GM12878 (cell line): ENCODE results near the gene COL19A1. TPM values are rescaled to one million over a fixed set of nuclear protein-coding genes. Genes with fewer than 3 reads are reported as not detected.

Experiments used
- ATAC-seq: fragments of 200-7000 bp; cut with Tn5 transposase; 3 replicates; pipeline ENCODE4 v1.9.1; 2020; ENCODE audit warnings: mild to moderate bottlenecking, moderate library complexity
- BruUV-seq: library from RNA; stranded (reverse); fragments of 400-500 nt; replicated peaks from 2 replicates; lab custom pipeline; 2021; lab: Mats Ljungman, UMichigan
- CTCF ChIA-PET: fragments of 300-600 bp; sonication (Branson Sonifier 250); formaldehyde crosslinking; extraction: SDS; loops from one replicate; lab custom pipeline; 2021; ENCODE audit warnings: inconsistent platforms; lab: Yijun Ruan, JAX
- POLR2A ChIA-PET: fragments of 350-600 bp; formaldehyde crosslinking; extraction: SDS; loops from one replicate; lab custom pipeline; 2021; ENCODE audit warnings: inconsistent platforms; lab: Charles Lee
- RAD21 ChIA-PET: fragments of 300-600 bp; sonication (Branson Sonifier 250); formaldehyde crosslinking; loops from one replicate; lab custom pipeline; 2023; ENCODE audit warnings: antibody characterized with exemption; ENCODE audit not compliant: unreplicated experiment; lab: Charles Lee
- SMC1A ChIA-PET: fragments of 300-600 bp; sonication (Branson Sonifier 250); formaldehyde crosslinking; loops from one replicate; lab custom pipeline; 2023; ENCODE audit not compliant: unreplicated experiment, uncharacterized antibody; lab: Charles Lee
- DNase-seq: peaks from one replicate; pipeline ENCODE4 v3.0.0-alpha.2; 2011; ENCODE audit warnings: low read depth, low spot score
- FAIRE-seq: peaks from 3 replicates; lab custom pipeline; 2011; peaks lifted over from hg19 to GRCh38; lab: Jason Lieb, UNC
- H2AFZ ChIP-seq: 2 replicates; pipeline ENCODE4 v1.6.0; 2011; ENCODE audit warnings: low read depth, low read length, control low read depth; ENCODE audit not compliant: control insufficient read depth
- H3K27ac ChIP-seq: 2 replicates; pipeline ENCODE4 v1.5.1; 2011; ENCODE audit warnings: control low read depth; ENCODE audit not compliant: control insufficient read depth, insufficient read depth
- H3K27me3 ChIP-seq, 2 experiments: replicated peaks in 1 of 2; 2 replicates each; pipeline versions ENCODE4 v1.6.0 to v1.6.1; 2011; ENCODE audit warnings: low read length in 1 of 2; ENCODE audit not compliant: control insufficient read depth in 2 of 2, insufficient read depth in 2 of 2
- H3K36me3 ChIP-seq, 2 experiments: 2 replicates each; pipeline ENCODE4 v1.5.1; 2011; ENCODE audit warnings: low read length in 1 of 2; ENCODE audit not compliant: control insufficient read depth in 2 of 2, insufficient read depth in 2 of 2
- H3K4me1 ChIP-seq: 2 replicates; pipeline ENCODE4 v1.6.1; 2011; ENCODE audit warnings: mild to moderate bottlenecking, low read length, moderate library complexity, mixed read lengths; ENCODE audit not compliant: control insufficient read depth, insufficient read depth
- H3K4me2 ChIP-seq: 2 replicates; pipeline ENCODE4 v1.6.0; 2011; ENCODE audit warnings: control low read depth; ENCODE audit not compliant: control insufficient read depth, insufficient read depth
- H3K4me3 ChIP-seq: fragments of 200-600 bp; sonication (generic); 2 replicates; pipeline ENCODE4 v1.5.1; 2016
- H3K79me2 ChIP-seq: 2 replicates; pipeline ENCODE4 v1.6.0; 2011; ENCODE audit warnings: low read length; ENCODE audit not compliant: control insufficient read depth, insufficient read depth
- H3K9ac ChIP-seq: 2 replicates; pipeline ENCODE4 v1.8.0; 2011; ENCODE audit warnings: low read length, control low read depth, mixed read lengths; ENCODE audit not compliant: control insufficient read depth, insufficient read depth
- H3K9me3 ChIP-seq: replicated peaks from 3 replicates; pipeline ENCODE4 v1.5.1; 2011; ENCODE audit warnings: mild to moderate bottlenecking, low read length; ENCODE audit not compliant: control insufficient read depth, insufficient read depth
- H4K20me1 ChIP-seq: 2 replicates; pipeline ENCODE4 v1.6.0; 2011; ENCODE audit not compliant: control insufficient read depth, insufficient read depth
- ASH2L ChIP-seq: fragments of 300-600, 200-600 bp; sonication (generic); IDR thresholded peaks from 2 replicates; pipeline ENCODE4 v1.6.1; 2017; ENCODE audit warnings: low read depth, mild to moderate bottlenecking, borderline replicate concordance
- BHLHE40 ChIP-seq, 2 experiments: fragments of 450-650 bp in 1 of 2; IDR thresholded peaks; 2 replicates each; pipeline ENCODE4 v1.6.1; 2011 to 2017; ENCODE audit warnings: low read depth in 2 of 2, borderline replicate concordance in 1 of 2, improper control_type of control experiment in 1 of 2, low read length in 1 of 2, mild to moderate bottlenecking in 1 of 2
- BRCA1 ChIP-seq: IDR thresholded peaks from 2 replicates; pipeline ENCODE4 v1.6.1; 2011; ENCODE audit warnings: low read depth, low read length, improper control_type of control experiment
- DPF2 ChIP-seq: fragments of 450-650 bp; IDR thresholded peaks from 2 replicates; pipeline ENCODE4 v1.6.1; 2017; ENCODE audit warnings: mild to moderate bottlenecking
- GATAD2B ChIP-seq: fragments of 450-650 bp; conservative IDR thresholded peaks from 2 replicates; pipeline ENCODE4 v1.6.1; 2017; ENCODE audit warnings: low read depth, mild to moderate bottlenecking, moderate library complexity
- MTA3 ChIP-seq: IDR thresholded peaks from 2 replicates; pipeline ENCODE4 v1.6.1; 2012; ENCODE audit warnings: low read length, inconsistent platforms, borderline replicate concordance
- NFXL1 ChIP-seq: fragments of 450-650 bp; IDR thresholded peaks from 2 replicates; pipeline ENCODE4 v1.6.1; 2017; ENCODE audit warnings: antibody characterized with exemption, mild to moderate bottlenecking, borderline replicate concordance
- NR2C2 ChIP-seq: IDR thresholded peaks from 2 replicates; pipeline ENCODE4 v1.6.1; 2011; ENCODE audit warnings: borderline replicate concordance, low read depth; ENCODE audit not compliant: control insufficient read depth, insufficient read length
- PAX8 ChIP-seq: fragments of 450-650 bp; IDR thresholded peaks from 2 replicates; pipeline ENCODE4 v1.6.1; 2017; ENCODE audit warnings: mild to moderate bottlenecking, moderate library complexity
- SMARCA5 ChIP-seq: fragments of 450-650 bp; IDR thresholded peaks from 2 replicates; pipeline ENCODE4 v1.6.1; 2017; ENCODE audit warnings: mild to moderate bottlenecking
- SUZ12 ChIP-seq: fragments of 200-600 bp; sonication (generic); IDR thresholded peaks from one replicate; pipeline ENCODE4 v1.6.1; 2018; ENCODE audit warnings: antibody characterized with exemption, mild to moderate bottlenecking; ENCODE audit not compliant: unreplicated experiment
- ZNF384 ChIP-seq: IDR thresholded peaks from 2 replicates; pipeline ENCODE4 v1.6.1; 2012; ENCODE audit warnings: low read depth, mild to moderate bottlenecking, low read length, improper control_type of control experiment, borderline replicate concordance
- ZNF622 ChIP-seq: fragments of 450-650 bp; IDR thresholded peaks from 2 replicates; pipeline ENCODE4 v1.6.1; 2017; ENCODE audit warnings: mild to moderate bottlenecking, inconsistent platforms
- WGBS: methylation state at CpG from one replicate; pipeline ENCODE4 v1.1.6; 2016; ENCODE audit warnings: low lambda C conversion rate; ENCODE audit not compliant: insufficient replicate concordance, insufficient coverage; ENCODE audit errors: missing lambda C conversion rate; 5-methylcytosine and 5-hydroxymethylcytosine counted together
- in situ Hi-C: fragments of 300-500 bp; cut with MboI; formaldehyde crosslinking; loops from 9 replicates; pipeline ENCODE4 v1.14.3; 2018; ENCODE audit warnings: mixed read lengths
- intact Hi-C: fragments of 100-400 bp; cut with micrococcal nuclease; formaldehyde crosslinking; loops from one replicate; pipeline ENCODE4 v1.14.2; 2022; ENCODE audit not compliant: unreplicated experiment
- polyA plus RNA-seq, 11 experiments: library from polyadenylated mRNA; depleted of rRNA in 4 of 11; unstranded in 6 of 11; stranded (reverse) in 5 of 11; fragments of >200 nt; fragmentation: Nextera tagmentation in 4 of 11; fragmentation: Illumina TruSeq in 1 of 11; extraction: Ambion mirVana in 4 of 11; extraction: Trizol in 1 of 11; gene quantifications; 1 replicate in 1 of 11; 2 replicates in 10 of 11; pipeline versions ENCODE4 v1.2.1 to v1.2.3, GENCODE V29; 2011 to 2016; ENCODE audit warnings: inconsistent platforms in 2 of 11, missing spikeins in 2 of 11, low read depth in 1 of 11
- total RNA-seq, 4 experiments: library from RNA; depleted of rRNA in 3 of 4; stranded (reverse); fragments of >200 nt in 3 of 4; fragmentation: Illumina TruSeq in 1 of 4; extraction: Trizol in 1 of 4; gene quantifications; 2 replicates each; pipeline versions ENCODE4 v1.2.1 to v1.2.3, GENCODE V29; 2013 to 2021
- TF ChIP-seq, protein P1 (sequence below): IDR thresholded peaks from 2 replicates; pipeline ENCODE4 v1.6.1; 2012; ENCODE audit warnings: improper control_type of control experiment, low read depth, low read length; ENCODE audit not compliant: insufficient replicate concordance
- TF ChIP-seq, protein P2 (sequence below): IDR thresholded peaks from 2 replicates; pipeline ENCODE4 v1.6.1; 2012; ENCODE audit warnings: low read depth, low read length, improper control_type of control experiment

Gene COL19A1
- total and polyA plus RNA-seq, 10 of the 15 experiments (the other 5 are each of a cell fraction or from before 2014, with no cell fraction given): 1.1 to 13.5 (median 4.1) TPM

DNA sequence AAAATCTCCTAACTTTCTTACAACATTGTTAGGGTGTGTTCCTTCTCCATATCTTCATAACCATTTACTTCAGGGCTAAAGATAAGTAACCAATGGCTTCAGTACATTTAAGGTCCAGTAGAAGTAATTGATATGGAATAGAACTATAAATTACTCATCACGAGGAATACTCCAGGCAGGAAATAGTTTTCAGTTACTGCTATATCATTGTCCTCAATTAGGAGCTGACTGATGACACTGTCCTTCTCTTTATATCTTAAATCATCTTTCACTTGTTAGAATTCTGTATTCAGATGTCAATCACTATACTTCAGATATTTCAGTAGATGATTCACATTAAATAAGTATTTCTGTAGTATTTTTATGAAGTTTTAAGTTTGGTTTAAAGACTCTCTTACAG is 88.4 kb downstream of the COL19A1 start:
- CTCF ChIA-PET: no interaction called here
- RAD21 ChIA-PET: no interaction called here
- FAIRE-seq: no peak

More for the DNA sequence above, 88.4 kb downstream of the COL19A1 start:
- Histone ChIP-seq H3K4me2 (no peak overlapping the region), H4K20me1 (no peaks in the 10 kb centered on the region), H3K9ac (no peak overlapping the region), H3K36me3 (no peaks in the 10 kb centered on the region), H3K9me3 (no peaks in the 10 kb centered on the region), H3K79me2 (no peaks in the 10 kb centered on the region), H3K4me1 (no peaks in the 10 kb centered on the region), H3K4me3 (no peak overlapping the region), H3K27me3 (no peaks in the 10 kb centered on the region), H3K27ac (no peak overlapping the region), H2AFZ (no peak overlapping the region)
- in situ Hi-C loops: no loop called here
- DNase-seq (no peak), ATAC-seq (no peak)
- no TSS peak for BruUV-seq
- ChIA-PET POLR2A (no interaction called here), SMC1A (interaction anchor here (0.9 kb wide), 1 partner anchor 35 kb away, joined by 3 read pairs; no protein-coding TSS in a partner anchor)
- intact Hi-C loops: no loop called here
- no peak for TF ChIP-seq SUZ12
- no peak for TF ChIP-seq ZNF622
- TF ChIP-seq ZNF384: no peak
- no peak for TF ChIP-seq BRCA1
- TF ChIP-seq, protein P1, sequence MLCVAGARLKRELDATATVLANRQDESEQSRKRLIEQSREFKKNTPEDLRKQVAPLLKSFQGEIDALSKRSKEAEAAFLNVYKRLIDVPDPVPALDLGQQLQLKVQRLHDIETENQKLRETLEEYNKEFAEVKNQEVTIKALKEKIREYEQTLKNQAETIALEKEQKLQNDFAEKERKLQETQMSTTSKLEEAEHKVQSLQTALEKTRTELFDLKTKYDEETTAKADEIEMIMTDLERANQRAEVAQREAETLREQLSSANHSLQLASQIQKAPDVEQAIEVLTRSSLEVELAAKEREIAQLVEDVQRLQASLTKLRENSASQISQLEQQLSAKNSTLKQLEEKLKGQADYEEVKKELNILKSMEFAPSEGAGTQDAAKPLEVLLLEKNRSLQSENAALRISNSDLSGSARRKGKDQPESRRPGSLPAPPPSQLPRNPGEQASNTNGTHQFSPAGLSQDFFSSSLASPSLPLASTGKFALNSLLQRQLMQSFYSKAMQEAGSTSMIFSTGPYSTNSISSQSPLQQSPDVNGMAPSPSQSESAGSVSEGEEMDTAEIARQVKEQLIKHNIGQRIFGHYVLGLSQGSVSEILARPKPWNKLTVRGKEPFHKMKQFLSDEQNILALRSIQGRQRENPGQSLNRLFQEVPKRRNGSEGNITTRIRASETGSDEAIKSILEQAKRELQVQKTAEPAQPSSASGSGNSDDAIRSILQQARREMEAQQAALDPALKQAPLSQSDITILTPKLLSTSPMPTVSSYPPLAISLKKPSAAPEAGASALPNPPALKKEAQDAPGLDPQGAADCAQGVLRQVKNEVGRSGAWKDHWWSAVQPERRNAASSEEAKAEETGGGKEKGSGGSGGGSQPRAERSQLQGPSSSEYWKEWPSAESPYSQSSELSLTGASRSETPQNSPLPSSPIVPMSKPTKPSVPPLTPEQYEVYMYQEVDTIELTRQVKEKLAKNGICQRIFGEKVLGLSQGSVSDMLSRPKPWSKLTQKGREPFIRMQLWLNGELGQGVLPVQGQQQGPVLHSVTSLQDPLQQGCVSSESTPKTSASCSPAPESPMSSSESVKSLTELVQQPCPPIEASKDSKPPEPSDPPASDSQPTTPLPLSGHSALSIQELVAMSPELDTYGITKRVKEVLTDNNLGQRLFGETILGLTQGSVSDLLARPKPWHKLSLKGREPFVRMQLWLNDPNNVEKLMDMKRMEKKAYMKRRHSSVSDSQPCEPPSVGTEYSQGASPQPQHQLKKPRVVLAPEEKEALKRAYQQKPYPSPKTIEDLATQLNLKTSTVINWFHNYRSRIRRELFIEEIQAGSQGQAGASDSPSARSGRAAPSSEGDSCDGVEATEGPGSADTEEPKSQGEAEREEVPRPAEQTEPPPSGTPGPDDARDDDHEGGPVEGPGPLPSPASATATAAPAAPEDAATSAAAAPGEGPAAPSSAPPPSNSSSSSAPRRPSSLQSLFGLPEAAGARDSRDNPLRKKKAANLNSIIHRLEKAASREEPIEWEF: no peak
- no peak for TF ChIP-seq MTA3
- TF ChIP-seq GATAD2B: no peak
- no peak for TF ChIP-seq DPF2
- TF ChIP-seq BHLHE40 (IDR thresholded peaks at IDR 0.05; ENCODE audit: borderline replicate concordance in 1 of 2, low read depth in 2 of 2, low read length in 1 of 2): no peak
- no peak for TF ChIP-seq NFXL1
- TF ChIP-seq NR2C2: no peak
- TF ChIP-seq PAX8: no peak
- no peak for TF ChIP-seq ASH2L
- TF ChIP-seq, protein P2, sequence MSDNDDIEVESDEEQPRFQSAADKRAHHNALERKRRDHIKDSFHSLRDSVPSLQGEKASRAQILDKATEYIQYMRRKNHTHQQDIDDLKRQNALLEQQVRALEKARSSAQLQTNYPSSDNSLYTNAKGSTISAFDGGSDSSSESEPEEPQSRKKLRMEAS: no peak
- no peak for TF ChIP-seq SMARCA5
- 71% methylated on average over 1 of the region's 1 CpG for WGBS
